HG03280 (cell line): ENCODE data around the gene ATP1A3.
"Not testable (repeated sequence)": the region's sequence is repeated elsewhere in the genome, so short reads cannot be mapped to it uniquely, and the experiment has no call there.

ENCODE experiments used
- ATAC-seq: cut with Tn5 transposase; IDR thresholded peaks from one replicate; pipeline ENCODE4 v1.9.1; 2021; ENCODE audit warnings: mild to moderate bottlenecking, moderate library complexity; ENCODE audit not compliant: unreplicated experiment

The ATP1A3 gene

DNA sequence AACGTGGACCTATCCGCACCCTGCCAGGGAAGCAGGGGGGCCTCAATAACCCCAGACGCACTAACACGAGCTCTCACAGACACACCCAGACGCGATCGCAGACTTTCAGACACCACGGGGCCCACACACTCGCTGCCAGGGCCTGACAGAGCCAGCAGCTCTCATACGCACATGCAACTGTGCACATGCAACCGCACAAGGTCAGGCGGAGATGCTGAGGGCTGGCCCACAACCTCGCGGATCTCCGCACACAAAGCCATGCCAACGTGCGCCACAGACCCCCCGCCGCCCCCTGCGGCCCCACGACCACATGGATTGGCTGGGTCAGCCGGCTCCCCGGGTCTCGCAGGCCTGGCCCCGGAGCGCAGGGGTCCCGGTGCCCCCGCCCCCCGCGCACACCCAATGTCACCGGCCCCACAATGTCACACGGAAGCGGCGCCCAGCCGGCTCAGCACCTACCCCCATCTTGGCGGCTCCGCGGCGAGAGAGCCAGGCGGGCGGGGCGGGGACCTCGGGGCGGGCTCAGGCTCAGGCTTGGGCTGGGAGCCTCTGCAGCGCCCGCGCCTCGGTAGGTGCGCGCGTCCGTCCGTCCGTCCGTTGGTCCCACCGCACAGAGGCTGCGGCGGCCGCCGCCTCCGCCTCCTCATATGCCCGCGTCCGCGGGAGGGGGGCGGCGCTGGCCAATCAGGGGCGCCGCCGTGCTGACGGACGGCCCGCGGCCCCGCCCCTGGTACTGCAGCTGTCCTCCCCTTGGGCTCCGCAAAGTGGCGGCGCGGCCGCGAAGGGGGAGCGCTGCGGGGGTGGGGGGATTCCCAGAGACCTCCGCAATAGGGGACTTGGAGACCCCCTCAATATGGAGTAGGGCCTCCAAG lies at the start of gene ATP1A3:
TSS of gene ATP1A3 (minus strand) at position 619 of the 872 bp plus-strand sequence. CDS start at position 465, 154 bp downstream.
- ATAC-seq: peak; percentile 37

DNA sequence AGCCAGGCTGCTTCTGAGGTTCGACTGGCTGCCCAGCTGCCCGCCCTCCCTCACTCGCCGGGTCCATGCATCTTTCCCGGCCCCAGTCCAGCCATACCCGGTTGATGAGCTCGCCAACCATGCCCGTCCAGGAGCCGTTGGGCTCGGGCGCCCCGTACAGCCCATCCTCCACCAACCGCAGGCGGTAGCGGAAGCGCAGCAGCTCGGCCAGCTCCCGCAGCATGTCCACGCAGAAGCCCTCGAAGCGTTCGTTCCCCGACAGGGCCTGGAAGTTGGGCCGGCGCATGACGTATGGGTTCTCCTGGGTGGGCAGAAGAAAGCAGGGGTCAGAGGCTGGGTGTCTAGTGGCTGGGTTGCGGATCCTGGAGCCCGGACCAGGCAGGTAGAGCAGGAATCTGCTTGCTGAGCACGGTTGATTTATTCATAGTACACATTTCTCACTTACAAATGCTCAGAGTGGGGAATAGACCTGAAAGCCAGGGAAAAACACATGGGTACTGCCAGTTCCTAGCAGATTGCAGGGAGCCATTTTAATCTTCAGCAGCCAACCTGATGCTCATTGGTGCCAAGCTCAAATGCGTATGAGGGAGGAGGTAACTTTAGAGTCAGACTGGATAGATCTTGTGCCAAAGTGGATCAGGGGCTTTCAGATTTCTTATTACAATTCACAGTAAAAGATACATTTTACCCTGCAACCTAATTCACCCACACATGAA lies 48.6 kb upstream of the ATP1A3 start:
- ATAC-seq: no peak

DNA sequence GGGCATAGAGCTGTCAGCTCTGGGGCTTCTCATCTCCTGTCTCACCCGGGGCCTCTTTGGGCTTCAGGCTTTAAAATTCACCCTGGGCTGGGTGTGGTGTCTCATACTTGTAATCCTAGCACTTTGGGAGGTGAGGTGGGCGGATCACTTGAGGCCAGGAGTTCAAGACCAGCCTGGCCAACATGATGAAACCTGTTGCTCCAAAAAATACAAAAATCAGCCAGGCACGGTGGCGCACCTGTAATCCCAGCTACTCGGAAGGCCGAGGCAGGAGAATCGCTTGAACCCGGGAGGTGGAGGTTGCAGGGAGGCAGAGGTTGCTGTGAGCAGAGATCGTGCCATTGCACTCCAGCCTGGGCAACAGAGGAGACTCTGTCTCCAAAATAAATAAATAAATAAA lies 46.5 kb upstream of the ATP1A3 start:
- ATAC-seq: not testable (repeated sequence)

DNA sequence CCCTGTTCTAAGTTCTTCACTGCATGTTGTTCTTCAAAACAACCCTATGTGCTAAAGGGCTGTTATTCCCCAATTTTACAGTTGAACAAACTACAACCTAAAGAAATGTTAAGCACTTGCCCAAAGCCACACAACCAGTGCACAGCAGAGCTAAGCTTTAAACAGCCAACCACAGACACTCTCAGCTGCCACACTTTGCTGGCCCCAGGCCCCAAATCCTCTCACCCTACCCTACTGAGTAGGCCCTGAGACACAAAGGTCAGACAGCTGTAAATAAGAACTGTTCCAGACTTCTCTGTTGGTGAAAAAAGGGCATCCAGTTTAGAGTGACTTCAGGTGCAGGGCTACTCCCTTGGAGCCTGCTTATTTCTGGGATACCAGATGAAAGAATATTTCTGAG lies 46.0 kb upstream of the ATP1A3 start:
- ATAC-seq: no peak

DNA sequence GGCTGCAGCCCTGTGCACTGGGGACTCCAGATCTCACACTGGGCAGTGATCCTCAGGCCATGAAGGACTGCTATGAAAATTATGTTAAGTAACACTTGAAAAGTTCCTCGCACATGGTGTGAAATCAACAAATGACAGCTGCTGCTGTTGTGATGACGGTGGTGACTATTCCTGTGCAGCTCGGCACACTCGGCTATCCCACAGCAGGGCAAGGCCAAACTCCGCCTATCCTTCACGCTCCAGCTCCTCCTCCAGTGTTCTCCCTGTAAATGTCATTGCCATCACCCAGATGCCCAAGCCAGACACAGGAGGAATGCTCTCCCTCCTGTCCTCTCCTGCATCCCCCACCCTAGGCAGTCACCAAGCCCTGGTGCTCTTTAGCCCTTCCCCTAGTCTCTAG lies 44.6 kb upstream of the ATP1A3 start:
- no peak for ATAC-seq

DNA sequence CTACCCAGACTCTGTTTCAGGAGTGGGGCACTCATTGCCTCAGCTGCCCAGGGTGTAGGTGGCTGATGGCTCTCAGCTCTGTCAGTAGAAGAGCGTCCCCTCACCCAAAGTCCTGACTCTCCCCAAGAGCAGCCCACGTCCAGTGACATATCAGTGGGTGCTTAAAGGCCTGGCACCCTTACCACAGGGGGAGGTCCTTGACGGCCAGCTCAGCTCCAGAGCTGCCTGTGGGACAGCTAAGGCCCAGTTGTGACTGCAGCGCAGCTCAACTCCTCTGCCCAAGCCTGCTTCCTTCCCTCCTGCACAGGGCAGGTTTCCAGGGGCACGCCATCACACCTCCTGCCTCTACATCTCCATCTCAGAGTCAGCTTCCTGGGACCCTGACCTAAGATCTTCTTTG lies 43.6 kb upstream of the ATP1A3 start:
- ATAC-seq: no peak

DNA sequence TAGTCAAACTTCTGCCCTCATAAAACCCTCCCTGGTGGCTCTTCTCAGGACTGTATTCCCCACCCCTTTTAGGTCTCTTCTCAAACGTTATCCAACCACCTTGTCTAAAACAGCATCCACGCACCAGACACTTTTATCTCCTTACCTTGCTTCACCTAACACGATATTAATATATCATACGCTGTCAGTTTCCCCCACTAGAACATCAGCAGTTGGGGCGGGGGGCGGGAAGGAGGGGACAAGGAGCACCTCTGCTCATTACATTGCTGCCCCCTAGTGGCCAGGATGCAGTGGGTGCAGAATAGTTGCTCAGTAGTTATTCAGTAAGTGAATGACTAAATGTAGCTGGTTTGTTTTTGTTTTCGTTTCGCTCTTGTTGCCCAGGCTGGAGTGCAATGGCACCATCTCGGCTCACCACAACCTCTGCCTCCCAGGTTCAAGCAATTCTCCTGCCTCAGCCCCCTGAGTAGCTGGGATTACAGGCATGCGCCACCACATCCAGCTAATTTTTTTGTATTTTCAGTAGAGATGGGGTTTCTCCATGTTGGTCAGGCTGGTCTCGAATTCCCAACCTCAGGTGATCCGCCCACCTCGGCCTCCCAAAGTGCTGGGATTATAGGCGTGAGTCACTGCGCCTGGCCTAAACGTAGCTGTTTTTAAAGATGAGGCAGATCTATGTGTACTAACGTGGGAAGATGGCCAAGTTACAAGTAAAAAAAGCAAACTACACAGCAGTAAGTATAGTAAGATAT lies 40.8 kb upstream of the ATP1A3 start:
- not testable (repeated sequence) for ATAC-seq

DNA sequence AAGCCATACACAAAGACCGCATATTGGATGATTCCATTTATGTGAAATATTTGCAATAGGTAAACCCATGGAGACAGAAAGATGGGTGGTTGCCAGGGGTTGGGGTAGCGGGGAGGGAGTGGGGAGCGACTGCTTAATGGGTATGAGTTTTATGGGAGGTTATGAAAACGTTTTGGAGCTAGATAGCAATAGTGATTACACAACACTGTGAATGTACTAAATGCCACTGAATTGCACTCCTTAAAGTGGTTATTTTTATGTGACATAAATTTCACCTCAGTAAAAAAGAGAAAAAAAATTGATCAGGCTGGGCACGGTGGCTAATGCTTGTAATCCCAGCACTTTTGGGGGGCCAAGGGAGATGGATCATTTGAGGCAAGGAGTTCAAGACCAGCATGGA lies 39.4 kb upstream of the ATP1A3 start:
- ATAC-seq: no peak

DNA sequence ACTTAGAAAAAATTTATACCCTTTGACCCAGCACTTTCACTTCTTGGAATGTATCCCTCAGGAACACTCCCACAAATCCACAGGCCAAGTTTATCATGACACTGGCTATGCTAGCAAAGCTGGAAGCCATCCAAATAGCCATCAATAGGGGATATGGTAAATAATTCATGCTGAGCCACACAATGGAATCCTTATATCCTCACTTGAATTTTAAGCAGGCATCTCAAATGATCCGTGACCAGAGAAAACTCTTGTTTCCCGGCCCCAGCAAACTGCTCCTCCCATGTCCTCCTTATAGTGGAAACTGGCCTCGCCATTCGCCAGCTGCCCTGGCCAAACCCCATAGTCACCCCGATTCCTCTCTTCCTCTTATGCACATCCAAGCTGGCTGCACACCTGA lies 38.4 kb upstream of the ATP1A3 start:
- no peak for ATAC-seq

DNA sequence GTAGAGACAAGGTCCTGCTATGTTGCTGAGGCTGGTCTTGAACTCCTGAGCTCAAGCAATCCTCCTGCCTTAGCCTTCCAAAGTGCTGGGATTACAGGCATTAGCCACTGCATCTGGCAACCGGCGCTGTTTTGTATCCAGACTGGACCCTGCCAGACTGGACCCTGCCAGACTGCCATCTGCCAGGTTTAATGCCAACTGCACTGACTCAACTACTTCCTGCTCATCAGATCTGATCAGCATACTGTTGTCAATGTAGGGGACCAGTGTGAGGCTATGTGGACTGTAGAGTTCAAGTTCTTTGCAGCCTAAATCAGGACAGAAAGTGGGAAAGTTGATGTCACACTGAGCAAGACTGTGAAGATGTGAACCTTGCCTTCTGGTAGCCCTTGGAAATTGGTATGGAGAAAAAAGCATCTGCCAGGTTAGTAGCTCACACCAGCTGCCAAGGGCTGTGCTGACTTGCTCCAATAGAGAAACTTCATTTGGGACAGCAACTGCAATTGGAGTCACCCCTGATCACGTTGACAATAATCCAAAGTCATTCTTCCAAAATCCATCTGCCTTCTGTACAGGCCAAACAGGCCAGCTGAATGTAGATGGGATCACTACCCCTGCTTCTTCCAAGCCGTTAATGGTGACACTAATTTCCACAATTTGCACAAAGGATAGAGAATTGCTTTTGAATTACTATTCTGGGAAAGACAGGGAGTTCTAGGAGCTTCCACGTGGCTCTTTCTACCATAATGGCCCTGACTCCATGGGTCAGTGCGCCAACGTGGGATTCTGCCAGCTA lies 36.8 kb upstream of the ATP1A3 start:
- ATAC-seq: no peak

DNA sequence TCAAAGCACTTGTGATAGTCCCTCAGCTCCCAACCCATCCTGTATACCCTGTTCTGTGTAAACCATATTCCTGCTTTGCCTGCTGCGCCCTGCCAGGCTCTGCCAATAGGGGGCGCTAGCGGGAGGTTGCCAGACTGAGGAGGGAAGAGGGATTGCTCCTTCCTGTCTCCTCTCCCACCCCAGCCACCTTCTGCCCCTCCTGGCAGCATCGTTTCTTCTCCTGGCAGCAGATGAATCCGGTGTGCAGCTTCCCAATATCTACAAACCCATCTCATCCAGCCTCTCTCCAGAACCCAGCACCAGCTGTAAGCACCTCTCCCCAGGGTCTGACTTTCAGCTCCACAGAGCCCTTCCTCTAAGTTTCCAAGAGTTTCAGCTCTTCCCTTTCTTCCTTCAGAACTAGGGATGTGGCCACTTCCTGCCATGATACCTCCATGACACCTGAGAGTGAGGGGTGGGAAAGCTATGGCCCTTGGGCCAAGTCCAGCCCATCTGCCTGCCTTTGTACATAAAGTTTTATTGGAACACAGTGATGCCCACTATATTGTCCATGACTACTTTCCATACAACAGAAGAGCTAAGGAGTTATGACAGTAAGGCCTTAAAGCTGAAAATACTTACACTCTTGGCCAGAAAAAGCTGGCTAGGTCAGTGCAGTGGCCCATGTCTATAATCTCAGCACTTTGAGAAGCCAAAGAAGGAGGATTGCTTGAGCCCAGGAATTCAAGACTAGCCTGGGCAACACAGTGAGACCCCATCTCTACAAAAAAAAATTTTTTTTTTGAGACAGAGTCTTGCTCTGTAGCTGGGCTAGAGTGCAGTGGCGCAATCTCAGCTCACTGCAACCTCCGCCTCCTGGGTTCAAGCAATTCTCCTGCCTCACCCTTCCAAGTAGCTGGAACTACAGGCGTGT lies 34.5 kb upstream of the ATP1A3 start:
- no peak for ATAC-seq

DNA sequence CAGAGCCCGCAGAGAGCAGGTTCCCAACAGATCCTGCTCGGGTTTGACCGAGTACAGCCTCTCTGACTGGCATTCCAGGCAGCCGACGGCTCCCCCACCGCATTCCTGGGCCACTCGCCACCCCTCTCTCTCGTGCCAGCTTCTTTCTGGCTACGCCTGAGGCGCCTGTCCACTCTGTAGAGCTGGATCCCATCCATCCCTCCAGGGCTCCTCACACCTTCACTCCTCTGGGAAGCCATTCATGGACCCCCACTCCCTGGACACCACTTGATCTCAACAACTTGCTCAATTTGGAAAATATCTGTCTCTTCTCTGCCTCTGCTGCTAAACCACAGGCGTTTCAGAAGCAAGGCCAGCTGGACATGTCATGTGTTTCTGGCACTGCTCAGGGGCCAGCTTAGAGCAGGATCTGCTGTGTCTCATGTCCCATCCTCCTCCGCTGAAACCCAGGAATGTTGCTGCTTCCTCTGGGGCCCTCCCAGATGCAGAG lies 30.6 kb upstream of the ATP1A3 start:
- no peak for ATAC-seq

DNA sequence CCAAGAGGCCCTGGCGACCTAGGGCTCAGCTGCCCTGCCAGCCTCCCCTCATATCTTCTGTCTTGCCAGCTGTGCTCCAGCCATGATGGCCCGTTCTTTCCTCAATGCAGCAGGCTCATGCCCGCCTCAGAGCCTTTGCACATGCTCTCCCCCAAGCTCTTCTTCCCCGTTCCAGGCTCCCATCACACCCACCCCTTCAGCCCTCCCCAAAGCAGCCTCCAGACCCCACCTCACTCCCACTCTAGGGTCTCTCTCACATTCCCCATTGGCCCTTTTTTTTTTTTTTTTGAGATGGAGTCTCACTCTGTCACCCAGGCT lies 29.9 kb upstream of the ATP1A3 start:
- ATAC-seq: no peak

DNA sequence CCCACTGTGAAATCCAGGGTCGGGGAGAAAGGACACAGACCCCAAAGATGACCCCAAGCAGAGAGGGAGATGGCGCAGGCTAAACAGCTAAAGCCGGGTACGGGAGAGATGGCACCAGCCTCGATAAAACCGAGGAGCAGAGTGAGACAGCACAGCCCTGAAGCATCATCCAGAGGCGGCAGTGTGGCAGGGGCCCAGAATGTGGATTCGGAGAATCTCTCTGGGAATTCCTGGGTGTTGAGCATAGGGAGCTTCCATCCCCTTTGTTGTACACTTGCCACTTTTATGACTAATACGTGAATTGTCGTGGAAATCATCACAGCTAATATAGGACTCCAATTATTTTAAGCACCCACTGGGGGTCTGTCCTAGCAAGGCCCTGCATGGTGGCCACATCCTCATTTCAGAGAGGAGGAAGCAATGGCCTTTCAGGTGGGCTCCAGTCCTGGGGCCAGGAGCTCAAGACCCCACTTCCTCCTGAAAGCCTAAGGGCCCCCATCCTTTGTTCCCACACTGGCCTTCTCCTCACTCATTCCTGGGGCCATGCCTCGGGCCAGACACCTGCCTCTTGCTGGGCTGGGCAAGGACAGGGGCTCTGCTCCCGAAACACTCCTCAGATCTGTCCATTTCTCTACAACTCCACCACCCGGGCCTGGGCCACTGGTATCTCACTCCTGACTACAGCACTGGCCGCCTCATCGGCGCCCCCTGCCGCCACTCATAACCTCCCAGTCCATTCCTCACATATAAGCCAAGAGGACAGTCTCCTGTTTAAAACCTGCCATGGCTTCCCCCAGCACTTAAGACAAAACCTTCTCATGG lies 29.3 kb upstream of the ATP1A3 start:
- no peak for ATAC-seq

DNA sequence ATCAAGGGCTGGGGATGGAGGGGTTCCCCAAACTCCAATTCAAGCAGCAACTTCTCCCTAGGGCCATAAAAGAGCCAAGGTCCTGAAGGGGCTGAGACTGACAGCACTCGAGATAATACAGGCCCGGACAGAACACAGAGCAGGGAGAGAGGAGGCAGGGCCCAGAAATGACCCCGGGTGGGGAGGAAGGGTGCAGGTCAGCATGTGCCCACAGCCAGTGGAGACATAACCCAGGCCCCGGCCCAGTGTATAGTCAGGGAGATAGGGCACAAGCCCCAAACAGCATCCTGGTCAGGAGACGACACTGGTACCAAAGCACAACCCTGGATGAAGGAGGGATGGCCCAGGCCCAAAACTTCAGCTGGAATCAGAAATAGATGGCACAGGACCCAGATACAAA lies 28.6 kb upstream of the ATP1A3 start:
- no peak for ATAC-seq

DNA sequence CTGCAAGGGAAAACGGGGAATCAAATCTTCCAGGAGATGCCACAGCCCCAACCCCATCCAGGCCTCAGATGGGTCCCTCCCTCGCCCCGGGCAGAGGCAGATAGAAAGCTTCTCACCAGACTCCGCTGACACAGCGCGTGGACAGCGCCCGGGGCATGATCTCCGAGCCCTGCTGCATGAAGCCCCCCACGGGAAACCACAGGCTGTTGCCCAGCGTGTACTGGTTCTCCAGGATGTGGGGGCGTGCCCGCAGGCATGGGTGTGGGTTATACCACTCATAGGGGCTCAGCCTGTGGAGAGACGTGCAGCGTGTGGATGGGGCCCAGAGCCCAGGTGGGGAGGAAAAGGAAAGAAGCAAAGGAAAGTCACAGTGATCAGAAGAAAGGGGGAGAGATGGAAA lies 27.2 kb upstream of the ATP1A3 start:
- no peak for ATAC-seq

DNA sequence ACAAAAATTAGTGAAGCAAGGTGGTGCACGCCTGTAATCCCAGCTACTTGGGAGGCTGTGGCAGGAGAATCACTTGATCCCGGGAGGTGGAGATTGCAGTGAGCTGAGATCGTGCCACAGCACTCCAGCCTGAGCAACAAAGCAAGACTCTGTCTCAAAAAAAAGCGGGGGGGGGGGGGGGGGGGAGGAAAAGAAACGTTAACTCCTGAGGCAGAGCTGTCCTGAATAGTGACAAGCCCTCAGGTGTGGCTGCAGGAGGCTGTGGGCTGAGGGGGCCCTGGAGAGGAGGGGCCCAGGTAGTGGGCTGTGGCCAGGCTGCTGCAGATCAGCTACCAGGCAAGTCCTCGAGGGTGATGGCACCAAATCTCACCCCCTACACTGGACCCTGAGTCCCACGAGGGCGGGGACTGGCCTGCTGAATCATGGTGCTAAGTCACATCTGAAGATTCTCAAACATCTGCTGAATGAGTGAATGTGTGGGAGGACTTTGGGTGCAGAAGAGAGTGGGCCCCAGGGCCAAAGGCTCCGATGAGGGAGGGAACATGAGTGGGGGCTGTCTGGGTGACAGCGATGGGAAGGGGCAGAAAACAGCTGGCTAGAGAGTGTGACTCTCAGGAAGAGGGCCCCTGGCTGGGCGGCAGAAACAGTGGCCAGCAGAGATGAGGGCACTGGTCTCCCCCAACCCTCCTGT lies 24.6 kb upstream of the ATP1A3 start:
- no peak for ATAC-seq

DNA sequence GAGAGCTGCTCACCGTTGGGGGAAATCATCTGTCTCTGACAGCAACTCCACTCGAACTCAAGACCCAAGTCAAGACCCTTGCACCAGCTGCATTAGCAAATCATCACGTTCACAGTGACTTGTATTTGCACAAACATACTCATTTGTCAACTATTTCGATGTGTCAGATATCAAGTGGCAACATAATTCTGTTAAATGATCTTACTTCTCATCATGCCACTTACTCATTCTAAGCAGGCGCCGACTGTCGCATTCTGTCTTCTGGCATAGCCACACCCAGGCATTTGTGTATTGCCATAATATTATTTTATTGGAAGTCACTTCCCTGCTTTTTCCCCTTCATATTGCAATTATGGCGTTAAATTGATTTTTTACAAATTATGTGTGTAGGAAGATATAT lies 23.0 kb upstream of the ATP1A3 start:
- no peak for ATAC-seq
